Gastrocnemius medialis (tissue), 4 donors: Measurements from ENCODE around the gene CGNL1. TPM values are rescaled to one million over a fixed set of nuclear protein-coding genes. Genes with fewer than 3 reads are reported as not detected.

Source experiments
- ATAC-seq, 2 donors: fragments of 150-250 bp; one replicate each; pipeline ENCODE4 v1.9.1; 2016
- DNase-seq, 2 donors: peaks; one replicate each; pipeline ENCODE4 v3.0.0-alpha.2; 2019
- H3K27ac ChIP-seq, 4 donors: fragments of 200-600 bp; sonication (generic); 1 replicate in 1 of 4; 2 replicates in 3 of 4; pipeline ENCODE4 v1.5.1; 2016 to 2018; ENCODE audit warnings: mild to moderate bottlenecking in 2 of 4, moderate library complexity in 1 of 4
- H3K27me3 ChIP-seq, 3 donors: fragments of 200-600 bp; sonication (generic) in 2 of 3; 1 replicate in 1 of 3; 2 replicates in 2 of 3; pipeline versions ENCODE4 v1.5.1 to v1.6.0; 2016 to 2019; ENCODE audit warnings: mild to moderate bottlenecking in 1 of 3, moderate library complexity in 1 of 3
- H3K36me3 ChIP-seq, 2 donors: fragments of 200-600 bp; sonication (generic) in 1 of 2; one replicate each; pipeline ENCODE4 v1.5.1; 2017 to 2018
- H3K4me1 ChIP-seq, 2 donors: fragments of 200-600 bp; sonication (generic) in 1 of 2; one replicate each; pipeline ENCODE4 v1.5.1; 2016 to 2017; ENCODE audit warnings: mild to moderate bottlenecking in 2 of 2
- H3K4me3 ChIP-seq, 4 donors: fragments of 200-600 bp; sonication (generic) in 3 of 4; 1 replicate in 1 of 4; 2 replicates in 3 of 4; pipeline ENCODE4 v1.5.1; 2016 to 2019; ENCODE audit warnings: mild to moderate bottlenecking in 2 of 4
- H3K9me3 ChIP-seq, 3 donors: fragments of 200-600 bp; sonication (generic) in 2 of 3; 1 replicate in 1 of 3; 2 replicates in 2 of 3; pipeline ENCODE4 v1.5.1; 2016 to 2019
- POLR2A ChIP-seq, 2 donors: fragments of 450-650 bp; IDR thresholded peaks; one replicate each; pipeline ENCODE4 v1.6.1; 2017; ENCODE audit warnings: antibody characterized with exemption in 2 of 2, mild to moderate bottlenecking in 2 of 2, moderate library complexity in 2 of 2
- in situ Hi-C, 4 donors: fragments of 200-750 bp; cut with MboI; loops; one replicate each; pipeline versions ENCODE4 v1.15.0 to v1.8.0; 2017; ENCODE audit warnings: low sequenced_read_pairs in 4 of 4
- intact Hi-C: fragments of 100-400 bp; cut with DNase I; formaldehyde crosslinking; loops from one replicate; pipeline ENCODE4 v1.15.1; 2023; ENCODE audit warnings: low total_unique reads
- total RNA-seq, 4 donors: library from RNA; depleted of rRNA; stranded (reverse); fragments of >200 nt; gene quantifications; one replicate each; pipeline versions ENCODE4 v1.1.0 to v1.2.3, GENCODE V29; 2016
- TF ChIP-seq, protein P1 (sequence below), 5 experiments: fragments of 450-650 bp in 3 of 5; fragments of 200-600 bp in 2 of 5; sonication (generic) in 2 of 5; IDR thresholded peaks in 4 of 5; conservative IDR thresholded peaks in 1 of 5; 1 replicate in 4 of 5; 2 replicates in 1 of 5; pipeline ENCODE4 v1.5.1; 2016 to 2019; ENCODE audit warnings: antibody characterized with exemption in 5 of 5, mild to moderate bottlenecking in 3 of 5, moderate library complexity in 3 of 5

The CGNL1 gene
- total RNA-seq, 4 donors from 2014 or later: 0.15 to 0.85 (median 0.49) TPM

- intact Hi-C loops (no loop called here), in situ Hi-C loops (no loop called here)
- ATAC-seq (no peak), DNase-seq (no peak)
- no peaks in the 10 kb centered on the region for H3K36me3 ChIP-seq
- H3K9me3 ChIP-seq: no peaks in the 10 kb centered on the region
- no peak overlapping the region for H3K27ac ChIP-seq
- H3K4me1 ChIP-seq: no peaks in the 10 kb centered on the region
- no peak overlapping the region for H3K4me3 ChIP-seq
- TF ChIP-seq, protein P1, sequence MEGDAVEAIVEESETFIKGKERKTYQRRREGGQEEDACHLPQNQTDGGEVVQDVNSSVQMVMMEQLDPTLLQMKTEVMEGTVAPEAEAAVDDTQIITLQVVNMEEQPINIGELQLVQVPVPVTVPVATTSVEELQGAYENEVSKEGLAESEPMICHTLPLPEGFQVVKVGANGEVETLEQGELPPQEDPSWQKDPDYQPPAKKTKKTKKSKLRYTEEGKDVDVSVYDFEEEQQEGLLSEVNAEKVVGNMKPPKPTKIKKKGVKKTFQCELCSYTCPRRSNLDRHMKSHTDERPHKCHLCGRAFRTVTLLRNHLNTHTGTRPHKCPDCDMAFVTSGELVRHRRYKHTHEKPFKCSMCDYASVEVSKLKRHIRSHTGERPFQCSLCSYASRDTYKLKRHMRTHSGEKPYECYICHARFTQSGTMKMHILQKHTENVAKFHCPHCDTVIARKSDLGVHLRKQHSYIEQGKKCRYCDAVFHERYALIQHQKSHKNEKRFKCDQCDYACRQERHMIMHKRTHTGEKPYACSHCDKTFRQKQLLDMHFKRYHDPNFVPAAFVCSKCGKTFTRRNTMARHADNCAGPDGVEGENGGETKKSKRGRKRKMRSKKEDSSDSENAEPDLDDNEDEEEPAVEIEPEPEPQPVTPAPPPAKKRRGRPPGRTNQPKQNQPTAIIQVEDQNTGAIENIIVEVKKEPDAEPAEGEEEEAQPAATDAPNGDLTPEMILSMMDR (IDR thresholded peaks at IDR 0.05 in 4 of 5, conservative IDR thresholded peaks at IDR 0.05 in 1 of 5): no peak
- TF ChIP-seq POLR2A (IDR thresholded peaks at IDR 0.05): no peak
- H3K27me3 ChIP-seq: no peaks in the 10 kb centered on the region
Measured at GRCh38 chr15:57421110-57421509, 44.8 kb downstream of the CGNL1 start.

DNA sequence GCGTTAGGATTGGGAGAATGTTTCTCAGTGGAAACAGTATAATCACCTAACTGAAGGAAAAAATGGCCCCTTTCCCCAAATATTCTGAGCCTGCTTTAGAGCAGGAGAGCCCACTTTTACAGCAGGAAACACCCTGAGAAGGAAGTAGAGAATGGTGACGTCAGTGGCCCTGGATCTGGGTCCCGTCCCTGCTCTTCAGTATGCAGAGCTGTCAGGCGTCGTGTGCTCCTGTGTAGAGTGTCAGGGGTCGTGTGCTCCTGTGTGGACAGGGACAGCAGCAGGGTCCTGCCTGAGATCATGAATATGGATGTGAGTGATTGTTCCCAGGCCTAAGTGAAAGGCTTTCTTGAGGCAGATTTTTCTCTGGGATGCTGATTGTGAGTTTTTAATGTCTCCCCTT, 45.2 kb downstream of the CGNL1 start:
- Histone ChIP-seq H3K4me1 (no peaks in the 10 kb centered on the region), H3K27me3 (no peaks in the 10 kb centered on the region), H3K9me3 (no peaks in the 10 kb centered on the region), H3K27ac (no peak overlapping the region), H3K4me3 (no peak overlapping the region), H3K36me3 (no peaks in the 10 kb centered on the region)
- intact Hi-C loops (no loop called here), in situ Hi-C loops (no loop called here)
- DNase-seq (no peak), ATAC-seq (no peak)
- TF ChIP-seq, protein P1 (IDR thresholded peaks at IDR 0.05 in 4 of 5, conservative IDR thresholded peaks at IDR 0.05 in 1 of 5): no peak
- TF ChIP-seq POLR2A (IDR thresholded peaks at IDR 0.05): no peak

- intact Hi-C loops (no loop called here), in situ Hi-C loops (no loop called here)
- Histone ChIP-seq H3K27me3 (no peaks in the 10 kb centered on the region), H3K27ac (no peak overlapping the region), H3K4me1 (no peaks in the 10 kb centered on the region), H3K4me3 (no peak overlapping the region), H3K9me3 (no peaks in the 10 kb centered on the region), H3K36me3 (no peaks in the 10 kb centered on the region)
- TF ChIP-seq POLR2A (IDR thresholded peaks at IDR 0.05): no peak
- TF ChIP-seq, protein P1 (IDR thresholded peaks at IDR 0.05 in 4 of 5, conservative IDR thresholded peaks at IDR 0.05 in 1 of 5): no peak
- DNase-seq (no peak), ATAC-seq (peak in 1 of 2 donors; percentile 45)
Measured at GRCh38 chr15:57422113-57422754, 45.9 kb downstream of the CGNL1 start.

DNA sequence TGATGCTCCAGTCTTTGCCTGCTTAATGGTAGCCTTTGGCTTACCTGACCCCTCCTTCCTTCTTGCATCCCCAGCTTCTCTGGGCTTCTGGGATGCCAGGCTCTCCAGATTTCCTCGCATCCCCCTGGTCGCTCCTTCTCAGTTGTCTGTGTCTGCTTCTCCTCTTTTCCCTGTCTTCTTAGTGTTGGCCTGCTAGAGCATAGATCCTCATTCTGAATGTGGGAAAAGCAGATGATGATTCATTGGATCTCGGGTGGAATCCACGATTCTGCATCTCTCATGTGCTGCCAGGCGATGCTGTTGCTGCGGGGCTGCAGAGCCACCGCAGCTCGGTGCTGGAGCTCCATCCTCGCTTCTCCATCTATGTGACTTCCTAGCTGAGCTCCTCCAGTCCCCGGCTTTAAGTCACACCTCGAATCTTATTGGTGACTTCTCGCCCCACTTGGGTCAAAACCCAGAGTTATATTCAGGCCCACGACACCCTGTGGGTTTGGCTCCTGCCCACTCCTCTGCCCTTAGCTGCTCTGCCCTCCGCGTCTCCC, 47.4 kb downstream of the CGNL1 start:
- in situ Hi-C loops (no loop called here), intact Hi-C loops (no loop called here)
- Histone ChIP-seq H3K4me1 (no peaks in the 10 kb centered on the region), H3K27me3 (no peaks in the 10 kb centered on the region), H3K27ac (no peak overlapping the region), H3K4me3 (no peak overlapping the region), H3K36me3 (no peaks in the 10 kb centered on the region), H3K9me3 (no peaks in the 10 kb centered on the region)
- no peak for ATAC-seq
- DNase-seq: no peak
- TF ChIP-seq POLR2A (IDR thresholded peaks at IDR 0.05): no peak
- TF ChIP-seq, protein P1 (IDR thresholded peaks at IDR 0.05 in 4 of 5, conservative IDR thresholded peaks at IDR 0.05 in 1 of 5): no peak
